GM12872 (cell line): Measurements from ENCODE around the gene LRRTM4.

Source experiments
- CTCF ChIP-seq: IDR thresholded peaks from 3 replicates; pipeline ENCODE4 v1.5.1; 2011; ENCODE audit warnings: low read depth, mild to moderate bottlenecking, low read length, moderate library complexity; ENCODE audit not compliant: insufficient read depth

Gene LRRTM4

GRCh38 chr2:77127345-77127744, 394.8 kb downstream of the LRRTM4 start:
- TF ChIP-seq CTCF = no peak

- TF ChIP-seq CTCF = no peak
These were observed 400.7 kb downstream of the LRRTM4 start for GRCh38 chr2:77121518-77121917.

- no peak for TF ChIP-seq CTCF
These were observed 402.8 kb downstream of the LRRTM4 start for GRCh38 chr2:77119333-77119732.

GRCh38 chr2:77108915-77109314, 413.3 kb downstream of the LRRTM4 start:
- TF ChIP-seq CTCF = no peak

- TF ChIP-seq CTCF = no peak
These were observed 417.2 kb downstream of the LRRTM4 start for GRCh38 chr2:77105008-77105407.

GRCh38 chr2:77104554-77104953, 417.6 kb downstream of the LRRTM4 start:
- no peak for TF ChIP-seq CTCF

- TF ChIP-seq CTCF = no peak
These were observed 419.2 kb downstream of the LRRTM4 start for GRCh38 chr2:77102927-77103326.
